Common myeloid progenitor, CD34-positive (primary cell): ENCODE results near the gene CACNG4.
A peak's percentile ranks its signal among the peaks of the same experiment; 100 is the strongest.
"Not testable (repeated sequence)": the region's sequence is repeated elsewhere in the genome, so short reads cannot be mapped to it uniquely, and the experiment has no call there.

Experiments
- CTCF ChIA-PET: fragments of 350-600 bp; sonication (Branson Sonifier 250); formaldehyde crosslinking; loops from one replicate; lab custom pipeline; 2021; ENCODE audit warnings: antibody characterized with exemption; lab: Charles Lee
- POLR2A ChIA-PET: fragments of 350-600 bp; sonication (Branson Sonifier 250); formaldehyde crosslinking; loops from one replicate; lab custom pipeline; 2021; ENCODE audit warnings: antibody characterized with exemption; lab: Charles Lee
- DNase-seq, 3 donors: peaks; one replicate each; pipeline versions ENCODE4 v3.0.0 to v3.0.0-alpha.2; 2013
- H3K27ac ChIP-seq, 2 experiments: 1 replicate in 1 of 2; 2 replicates in 1 of 2; pipeline ENCODE4 v1.7.0; 2013; ENCODE audit warnings: inconsistent platforms in 2 of 2, low read length in 2 of 2, mild to moderate bottlenecking in 2 of 2, low read depth in 1 of 2, moderate library complexity in 1 of 2; ENCODE audit not compliant: severe bottlenecking in 2 of 2, insufficient read depth in 1 of 2, poor library complexity in 1 of 2
- H3K27me3 ChIP-seq, 5 experiments: replicated peaks in 2 of 5; 1 replicate in 3 of 5; 2 replicates in 2 of 5; pipeline versions ENCODE4 v1.6.1 to v1.7.0; 2013; ENCODE audit warnings: low read length in 4 of 5, mild to moderate bottlenecking in 2 of 5, moderate library complexity in 2 of 5, inconsistent platforms in 1 of 5; ENCODE audit not compliant: insufficient read depth in 5 of 5, control insufficient read depth in 4 of 5
- H3K36me3 ChIP-seq, 4 experiments: 1 replicate in 2 of 4; 2 replicates in 2 of 4; pipeline versions ENCODE4 v1.6.1 to v1.7.0; 2013; ENCODE audit warnings: low read length in 3 of 4, control low read depth in 1 of 4, mild to moderate bottlenecking in 1 of 4; ENCODE audit not compliant: control insufficient read depth in 4 of 4, insufficient read depth in 4 of 4
- H3K4me1 ChIP-seq, 4 experiments: 1 replicate in 3 of 4; 2 replicates in 1 of 4; pipeline versions ENCODE4 v1.6.1 to v1.7.1; 2013; ENCODE audit warnings: low read length in 3 of 4, mild to moderate bottlenecking in 3 of 4, control low read depth in 1 of 4, inconsistent platforms in 1 of 4, moderate library complexity in 1 of 4; ENCODE audit not compliant: control insufficient read depth in 4 of 4, insufficient read depth in 4 of 4; ENCODE audit errors: control extremely low read depth in 1 of 4
- H3K4me3 ChIP-seq, 7 experiments: 1 replicate in 4 of 7; 2 replicates in 3 of 7; pipeline versions ENCODE4 v1.5.1 to v1.7.0; 2013; ENCODE audit warnings: mild to moderate bottlenecking in 7 of 7, low read length in 6 of 7, moderate library complexity in 6 of 7, inconsistent platforms in 2 of 7, low read depth in 2 of 7, control low read depth in 1 of 7; ENCODE audit not compliant: insufficient read depth in 4 of 7, control insufficient read depth in 1 of 7; ENCODE audit errors: extremely low read depth in 1 of 7
- H3K9me3 ChIP-seq, 5 experiments: 1 replicate in 4 of 5; 2 replicates in 1 of 5; pipeline versions ENCODE4 v1.6.1 to v1.7.1; 2013; ENCODE audit warnings: low read length in 4 of 5, mild to moderate bottlenecking in 2 of 5, inconsistent platforms in 1 of 5, low read depth in 1 of 5, moderate library complexity in 1 of 5; ENCODE audit not compliant: control insufficient read depth in 4 of 5, insufficient read depth in 2 of 5; ENCODE audit errors: control extremely low read depth in 1 of 5
- WGBS: methylation state at CpG from one replicate; pipeline ENCODE4 v1.1.5; 2013; ENCODE audit not compliant: insufficient coverage; 5-methylcytosine and 5-hydroxymethylcytosine counted together

Gene CACNG4

GRCh38 chr17:67041119-67041518 is 76.6 kb downstream of the CACNG4 start:
- H3K27ac ChIP-seq, H3K9me3 ChIP-seq, H3K27me3 ChIP-seq, H3K4me3 ChIP-seq, DNase-seq, H3K4me1 ChIP-seq, POLR2A ChIA-PET, CTCF ChIA-PET, H3K36me3 ChIP-seq: not testable (repeated sequence)
- WGBS, result 98% methylated on average over 5 of the region's 5 CpGs

DNA sequence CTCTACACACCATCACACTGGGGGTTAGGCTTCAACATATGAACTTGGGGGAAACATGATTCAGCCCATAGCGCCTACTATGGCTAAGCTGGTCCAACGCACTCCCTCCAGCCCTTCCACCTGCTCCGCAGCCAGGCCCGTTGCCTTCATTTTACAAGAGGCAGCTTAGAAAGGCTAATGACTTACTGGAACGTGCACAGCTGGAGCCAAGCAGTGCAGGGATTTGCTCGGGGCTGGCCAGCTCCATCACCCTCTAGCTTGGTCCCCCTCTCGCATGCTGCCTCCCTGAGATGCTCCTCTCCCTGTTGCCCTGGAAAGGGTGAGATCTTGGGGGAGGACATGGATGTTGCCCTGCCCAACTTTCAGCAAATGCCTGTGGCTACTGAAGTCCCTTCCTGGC is 77.0 kb downstream of the CACNG4 start:
- Histone ChIP-seq H3K27me3 (peaks cover 0 to 7% (median 0%) of the 10 kb centered on the region in 5 experiments), H3K36me3 (no peaks in the 10 kb centered on the region), H3K4me1 (no peaks in the 10 kb centered on the region), H3K4me3 (no peak overlapping the region), H3K27ac (no peak overlapping the region), H3K9me3 (no peaks in the 10 kb centered on the region)
- POLR2A ChIA-PET, result no interaction called here
- CTCF ChIA-PET, result no interaction called here
- WGBS, result 98% methylated on average over 6 of the region's 7 CpGs
- no peak for DNase-seq

DNA sequence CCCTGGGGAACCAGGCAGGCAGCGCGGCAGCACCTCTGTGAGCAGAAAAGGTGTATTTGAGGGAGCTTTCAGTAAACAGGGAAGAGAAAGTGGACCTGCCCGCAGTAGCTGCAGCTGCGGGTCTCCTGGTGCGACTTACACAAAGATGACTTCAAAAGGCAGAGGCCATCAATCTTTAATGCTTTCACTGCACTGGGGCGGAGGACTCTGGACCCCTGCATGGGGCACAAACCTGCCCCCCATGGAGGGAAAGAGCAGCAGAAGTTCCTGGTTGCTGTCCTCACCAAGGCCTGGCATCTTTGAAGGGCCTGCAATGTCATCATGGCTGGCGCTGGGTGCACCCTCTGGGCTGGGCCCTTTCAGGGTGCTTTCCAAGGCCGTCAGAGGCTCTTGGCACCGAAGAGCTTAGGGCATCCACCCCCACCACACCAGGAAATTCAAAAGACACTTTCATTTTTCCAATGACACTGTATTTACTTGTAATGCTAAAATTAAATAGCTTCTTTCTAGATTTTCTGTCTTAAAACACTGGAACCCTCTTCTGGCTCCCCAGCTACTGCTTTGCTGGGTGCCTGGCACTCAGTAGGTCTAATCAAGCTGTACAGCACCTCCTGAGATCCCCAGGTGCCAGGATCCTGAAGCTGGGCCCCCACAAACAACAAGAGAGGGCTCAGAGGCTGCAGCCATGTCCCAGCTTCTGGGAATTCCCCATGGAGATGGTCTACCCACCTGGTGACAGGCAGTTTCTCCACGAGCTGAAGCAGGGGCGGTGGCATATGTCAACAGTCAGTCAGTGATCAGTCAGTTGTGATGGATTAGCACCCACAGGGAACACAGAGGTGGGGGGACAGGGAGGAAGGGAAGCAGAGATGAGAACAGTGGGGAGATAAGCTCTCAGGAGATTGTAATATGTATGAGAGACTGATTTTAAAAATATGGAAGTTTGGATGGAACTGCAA is 77.7 kb downstream of the CACNG4 start:
- DNase-seq, result peak in 2 of 3 donors; percentile 7 to 13
- H3K9me3 ChIP-seq, result peaks cover 0 to 1% (median 0%) of the 10 kb centered on the region in 5 experiments
- no peak overlapping the region for H3K27ac ChIP-seq
- 92% methylated on average over 7 of the region's 11 CpGs for WGBS
- POLR2A ChIA-PET, result no interaction called here
- no peaks in the 10 kb centered on the region for H3K4me1 ChIP-seq
- H3K4me3 ChIP-seq, result no peak overlapping the region
- H3K36me3 ChIP-seq, result no peaks in the 10 kb centered on the region
- peaks cover 0 to 7% (median 0%) of the 10 kb centered on the region in 5 experiments for H3K27me3 ChIP-seq
- CTCF ChIA-PET, result no interaction called here

DNA sequence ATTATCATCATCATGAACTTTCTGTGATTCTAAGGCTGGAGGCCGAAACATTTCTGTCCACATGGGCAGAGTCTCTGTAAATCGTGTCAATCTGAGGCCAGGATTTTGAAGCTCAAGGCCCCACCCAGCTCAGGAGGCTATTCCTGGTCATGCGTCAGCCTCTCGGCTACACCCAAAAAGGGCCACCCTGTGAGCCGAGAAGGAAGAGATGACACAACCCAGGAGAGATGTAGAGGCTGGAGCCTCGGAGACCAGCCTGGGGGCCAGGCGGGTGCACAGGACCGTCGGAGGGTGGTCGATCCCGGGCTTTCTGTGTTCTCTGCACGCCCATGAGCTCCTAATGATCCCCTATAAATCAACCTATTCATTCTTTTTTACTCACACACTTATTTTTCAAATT is 78.8 kb downstream of the CACNG4 start:
- CTCF ChIA-PET, result no interaction called here

DNA sequence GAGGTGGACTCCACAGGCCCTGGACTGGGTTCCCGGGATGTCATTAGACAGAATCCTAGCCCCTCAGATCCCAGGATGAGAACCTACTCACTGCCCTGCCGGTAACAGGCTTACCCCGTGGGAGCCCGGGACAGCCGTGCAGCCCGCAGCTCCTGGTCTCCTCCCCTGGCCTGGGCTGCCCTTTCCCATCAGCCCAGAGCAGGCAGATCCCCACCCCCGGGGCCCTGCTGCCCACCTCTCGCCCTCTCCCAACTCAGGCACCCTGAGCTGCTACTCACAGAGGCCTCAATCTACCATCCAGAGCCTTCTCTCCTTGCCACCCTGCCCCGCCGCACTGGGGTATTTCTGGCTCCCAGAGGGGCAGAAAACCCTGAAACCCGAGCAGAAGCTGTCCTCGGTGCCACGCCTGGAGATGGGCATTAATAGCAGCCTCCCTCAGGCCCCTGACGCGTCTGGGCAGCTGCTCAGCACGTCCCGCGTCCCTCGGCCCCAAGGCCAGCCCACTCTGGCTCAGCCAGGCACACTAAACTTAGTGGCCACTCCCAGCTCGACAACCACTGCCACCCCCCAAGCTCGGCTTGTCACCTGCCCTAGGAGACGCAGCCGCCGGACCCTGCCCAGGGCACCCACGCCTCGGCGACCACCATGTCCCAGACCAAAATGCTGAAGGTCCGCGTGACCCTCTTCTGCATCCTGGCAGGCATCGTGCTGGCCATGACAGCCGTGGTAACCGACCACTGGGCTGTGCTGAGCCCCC is 79.7 kb downstream of the CACNG4 start, which contains the start of gene CACNG1:
Gene CACNG1 (plus strand): TSS at position 539 of the 757 bp plus-strand sequence. CDS start 107 bp downstream, at position 646.
- H3K4me1 ChIP-seq, result no peaks in the 10 kb centered on the region
- no peaks in the 10 kb centered on the region for H3K36me3 ChIP-seq
- no peak within 1 kb of the TSS for H3K4me3 ChIP-seq
- H3K9me3 ChIP-seq, result peaks cover 0 to 19% (median 7%) of the 10 kb centered on the region in 5 experiments
- POLR2A ChIA-PET, result no interaction called here
- CTCF ChIA-PET, result no interaction called here
- no peak for DNase-seq
- no peak within 1 kb of the TSS for H3K27ac ChIP-seq
- H3K27me3 ChIP-seq, result peaks cover 0 to 7% (median 0%) of the 10 kb centered on the region in 5 experiments
- 95% methylated on average over 31 of the region's 32 CpGs for WGBS

More for the DNA sequence above, 78.8 kb downstream of the CACNG4 start:
- H3K4me1 ChIP-seq, result no peaks in the 10 kb centered on the region
- H3K9me3 ChIP-seq, result peaks cover 0 to 10% (median 3%) of the 10 kb centered on the region in 5 experiments
- no peaks in the 10 kb centered on the region for H3K36me3 ChIP-seq
- H3K27me3 ChIP-seq, result peaks cover 0 to 7% (median 0%) of the 10 kb centered on the region in 5 experiments
- WGBS, result 93% methylated on average over 9 of the region's 12 CpGs
- no peak for DNase-seq
- no peak overlapping the region for H3K4me3 ChIP-seq
- POLR2A ChIA-PET, result no interaction called here
- no peak overlapping the region for H3K27ac ChIP-seq

GRCh38 chr17:67044940-67045339 is 80.4 kb downstream of the CACNG4 start:
- Histone ChIP-seq H3K4me3 (no peak overlapping the region), H3K36me3 (no peaks in the 10 kb centered on the region), H3K27me3 (peaks cover 0 to 7% (median 0%) of the 10 kb centered on the region in 5 experiments), H3K9me3 (peaks cover 0 to 27% (median 10%) of the 10 kb centered on the region in 5 experiments), H3K27ac (no peak overlapping the region), H3K4me1 (no peaks in the 10 kb centered on the region)
- DNase-seq, result no peak
- ChIA-PET CTCF (no interaction called here), POLR2A (no interaction called here)
- 96% methylated on average over 4 of the region's 5 CpGs for WGBS
